ENCODE measurements around the gene ANKRD42. TPM values are rescaled to one million over a fixed set of nuclear protein-coding genes. Genes with fewer than 3 reads are reported as not detected.

Gene ANKRD42
- total and polyA plus RNA-seq, 9 of the 15 experiments (the other 6 are each of a cell fraction or from before 2014, with no cell fraction given), result 2.8 to 9.1 (median 6.1) TPM

DNA sequence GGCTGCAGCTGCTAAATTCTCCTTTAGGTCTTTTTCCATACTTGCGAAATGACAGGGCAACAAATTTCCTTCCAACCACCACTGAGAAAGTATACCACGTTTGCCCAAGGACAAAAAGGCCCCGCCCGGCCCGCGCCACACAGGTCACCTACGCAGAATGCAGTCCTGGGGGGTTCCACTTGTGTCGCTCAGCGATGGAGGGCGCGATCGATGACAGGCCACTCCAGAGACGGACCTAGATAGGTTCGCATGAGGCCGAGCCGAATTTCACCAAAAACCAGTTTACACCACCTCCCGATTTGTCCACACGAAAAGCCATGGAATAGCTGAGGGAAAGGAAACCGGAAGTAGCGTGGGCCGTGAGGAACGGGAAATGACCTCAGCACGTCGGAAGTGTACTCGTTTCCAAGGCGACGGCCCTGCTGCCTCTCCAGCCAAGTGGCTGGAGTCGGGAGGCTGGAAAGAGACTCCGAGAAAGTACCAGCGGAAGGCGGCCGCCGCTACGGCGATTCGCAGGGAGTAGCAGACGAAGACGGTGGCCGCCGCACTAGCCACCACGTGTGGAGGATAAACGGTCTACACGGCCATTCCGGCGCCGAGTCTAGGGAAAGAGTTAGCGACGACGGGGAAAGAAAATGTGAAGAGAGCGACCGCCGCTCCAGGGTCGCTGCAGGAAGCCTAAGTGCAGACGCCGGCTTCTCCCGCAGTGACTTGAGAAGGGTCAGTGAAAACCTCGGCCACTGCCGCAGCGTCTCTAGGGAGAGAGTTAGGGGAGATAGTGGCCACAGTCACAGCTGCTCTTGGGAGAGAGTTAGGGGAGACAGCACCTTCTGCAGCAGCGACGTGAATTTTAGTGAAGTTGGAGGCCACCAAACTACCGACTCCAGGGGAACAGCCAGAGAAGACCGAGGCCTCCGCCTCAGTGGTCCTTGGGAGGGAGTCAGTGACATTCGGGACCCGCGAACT lies at the start of gene ANKRD42 (continued):
- TF ChIP-seq, protein P1, sequence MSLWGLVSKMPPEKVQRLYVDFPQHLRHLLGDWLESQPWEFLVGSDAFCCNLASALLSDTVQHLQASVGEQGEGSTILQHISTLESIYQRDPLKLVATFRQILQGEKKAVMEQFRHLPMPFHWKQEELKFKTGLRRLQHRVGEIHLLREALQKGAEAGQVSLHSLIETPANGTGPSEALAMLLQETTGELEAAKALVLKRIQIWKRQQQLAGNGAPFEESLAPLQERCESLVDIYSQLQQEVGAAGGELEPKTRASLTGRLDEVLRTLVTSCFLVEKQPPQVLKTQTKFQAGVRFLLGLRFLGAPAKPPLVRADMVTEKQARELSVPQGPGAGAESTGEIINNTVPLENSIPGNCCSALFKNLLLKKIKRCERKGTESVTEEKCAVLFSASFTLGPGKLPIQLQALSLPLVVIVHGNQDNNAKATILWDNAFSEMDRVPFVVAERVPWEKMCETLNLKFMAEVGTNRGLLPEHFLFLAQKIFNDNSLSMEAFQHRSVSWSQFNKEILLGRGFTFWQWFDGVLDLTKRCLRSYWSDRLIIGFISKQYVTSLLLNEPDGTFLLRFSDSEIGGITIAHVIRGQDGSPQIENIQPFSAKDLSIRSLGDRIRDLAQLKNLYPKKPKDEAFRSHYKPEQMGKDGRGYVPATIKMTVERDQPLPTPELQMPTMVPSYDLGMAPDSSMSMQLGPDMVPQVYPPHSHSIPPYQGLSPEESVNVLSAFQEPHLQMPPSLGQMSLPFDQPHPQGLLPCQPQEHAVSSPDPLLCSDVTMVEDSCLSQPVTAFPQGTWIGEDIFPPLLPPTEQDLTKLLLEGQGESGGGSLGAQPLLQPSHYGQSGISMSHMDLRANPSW (CRISPR knock-in tag; IDR thresholded peaks at IDR 0.05), result peak; percentile 85; the same call in 1 of the 2 replicates
- TF ChIP-seq PHF20 (IDR thresholded peaks at IDR 0.05; ENCODE audit: partially characterized antibody) (peak; percentile 81), CBFA2T3 (IDR thresholded peaks at IDR 0.05) (no peak), FOXK2 (conservative IDR thresholded peaks at IDR 0.05 in 1 of 2, IDR thresholded peaks at IDR 0.05 in 1 of 2; ENCODE audit: low read depth in 2 of 2) (peak; percentile 76 to 77), ATF7 (IDR thresholded peaks at IDR 0.05) (peak; percentile 92), EP400 (IDR thresholded peaks at IDR 0.05) (peak; percentile 94), YY1 (IDR thresholded peaks at IDR 0.05; ENCODE audit: borderline replicate concordance in 1 of 3, control insufficient read depth in 1 of 3, extremely low read depth in 1 of 3, insufficient read depth in 3 of 3, insufficient read length in 1 of 3, insufficient replicate concordance in 2 of 3, low read depth in 1 of 3, low read length in 2 of 3) (peak in 2 of 3 experiments; percentile 16 to 50), SP1 (CRISPR knock-in tag; IDR thresholded peaks at IDR 0.05) (peak; percentile 42; the same call in 1 of the 2 replicates), NR1H2 (CRISPR knock-in tag; IDR thresholded peaks at IDR 0.05) (no peak), ETV6 (IDR thresholded peaks at IDR 0.05; ENCODE audit: borderline replicate concordance in 1 of 2, low read depth in 2 of 2, low read length in 1 of 2) (peak; percentile 59 to 81; a peak in 3 of 4 replicates), ETV6 (CRISPR knock-in tag; IDR thresholded peaks at IDR 0.05; ENCODE audit: borderline replicate concordance) (no peak), ZBTB1 (CRISPR knock-in tag; IDR thresholded peaks at IDR 0.05; ENCODE audit: borderline replicate concordance, low read depth) (peak; percentile 66; the same call in 1 of the 2 replicates), FOXA3 (CRISPR knock-in tag; conservative IDR thresholded peaks at IDR 0.05 in 1 of 2, IDR thresholded peaks at IDR 0.05 in 1 of 2) (0 out of 4 replicates have a peak, but pooled peaks of 1 of the 2 experiments have one; percentile 4)
- TF ChIP-seq, protein P2, sequence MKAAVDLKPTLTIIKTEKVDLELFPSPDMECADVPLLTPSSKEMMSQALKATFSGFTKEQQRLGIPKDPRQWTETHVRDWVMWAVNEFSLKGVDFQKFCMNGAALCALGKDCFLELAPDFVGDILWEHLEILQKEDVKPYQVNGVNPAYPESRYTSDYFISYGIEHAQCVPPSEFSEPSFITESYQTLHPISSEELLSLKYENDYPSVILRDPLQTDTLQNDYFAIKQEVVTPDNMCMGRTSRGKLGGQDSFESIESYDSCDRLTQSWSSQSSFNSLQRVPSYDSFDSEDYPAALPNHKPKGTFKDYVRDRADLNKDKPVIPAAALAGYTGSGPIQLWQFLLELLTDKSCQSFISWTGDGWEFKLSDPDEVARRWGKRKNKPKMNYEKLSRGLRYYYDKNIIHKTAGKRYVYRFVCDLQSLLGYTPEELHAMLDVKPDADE (conservative IDR thresholded peaks at IDR 0.05; ENCODE audit: control insufficient read depth, low read depth, low read length), result peak; percentile 69; the same call in 1 of the 2 replicates
- TF ChIP-seq, protein P3, sequence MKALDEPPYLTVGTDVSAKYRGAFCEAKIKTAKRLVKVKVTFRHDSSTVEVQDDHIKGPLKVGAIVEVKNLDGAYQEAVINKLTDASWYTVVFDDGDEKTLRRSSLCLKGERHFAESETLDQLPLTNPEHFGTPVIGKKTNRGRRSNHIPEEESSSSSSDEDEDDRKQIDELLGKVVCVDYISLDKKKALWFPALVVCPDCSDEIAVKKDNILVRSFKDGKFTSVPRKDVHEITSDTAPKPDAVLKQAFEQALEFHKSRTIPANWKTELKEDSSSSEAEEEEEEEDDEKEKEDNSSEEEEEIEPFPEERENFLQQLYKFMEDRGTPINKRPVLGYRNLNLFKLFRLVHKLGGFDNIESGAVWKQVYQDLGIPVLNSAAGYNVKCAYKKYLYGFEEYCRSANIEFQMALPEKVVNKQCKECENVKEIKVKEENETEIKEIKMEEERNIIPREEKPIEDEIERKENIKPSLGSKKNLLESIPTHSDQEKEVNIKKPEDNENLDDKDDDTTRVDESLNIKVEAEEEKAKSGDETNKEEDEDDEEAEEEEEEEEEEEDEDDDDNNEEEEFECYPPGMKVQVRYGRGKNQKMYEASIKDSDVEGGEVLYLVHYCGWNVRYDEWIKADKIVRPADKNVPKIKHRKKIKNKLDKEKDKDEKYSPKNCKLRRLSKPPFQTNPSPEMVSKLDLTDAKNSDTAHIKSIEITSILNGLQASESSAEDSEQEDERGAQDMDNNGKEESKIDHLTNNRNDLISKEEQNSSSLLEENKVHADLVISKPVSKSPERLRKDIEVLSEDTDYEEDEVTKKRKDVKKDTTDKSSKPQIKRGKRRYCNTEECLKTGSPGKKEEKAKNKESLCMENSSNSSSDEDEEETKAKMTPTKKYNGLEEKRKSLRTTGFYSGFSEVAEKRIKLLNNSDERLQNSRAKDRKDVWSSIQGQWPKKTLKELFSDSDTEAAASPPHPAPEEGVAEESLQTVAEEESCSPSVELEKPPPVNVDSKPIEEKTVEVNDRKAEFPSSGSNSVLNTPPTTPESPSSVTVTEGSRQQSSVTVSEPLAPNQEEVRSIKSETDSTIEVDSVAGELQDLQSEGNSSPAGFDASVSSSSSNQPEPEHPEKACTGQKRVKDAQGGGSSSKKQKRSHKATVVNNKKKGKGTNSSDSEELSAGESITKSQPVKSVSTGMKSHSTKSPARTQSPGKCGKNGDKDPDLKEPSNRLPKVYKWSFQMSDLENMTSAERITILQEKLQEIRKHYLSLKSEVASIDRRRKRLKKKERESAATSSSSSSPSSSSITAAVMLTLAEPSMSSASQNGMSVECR (CRISPR knock-in tag; IDR thresholded peaks at IDR 0.05), result peak; percentile 93
